K562 (cell line): Measurements from ENCODE around the gene ICA1L. TPM values are rescaled to one million over a fixed set of nuclear protein-coding genes. Genes with fewer than 3 reads are reported as not detected.

ENCODE experiments used
- CBX5 ChIP-seq: IDR thresholded peaks from 2 replicates; pipeline ENCODE4 v1.6.1; 2014; ENCODE audit warnings: low read depth, borderline replicate concordance
- CHD2 ChIP-seq: IDR thresholded peaks from 2 replicates; pipeline ENCODE4 v1.6.1; 2011; ENCODE audit warnings: low read depth, low read length
- DPF2 ChIP-seq: fragments of 450-650 bp; IDR thresholded peaks from 2 replicates; pipeline ENCODE4 v1.6.1; 2016
- EGR1 ChIP-seq: fragments of 450-650 bp; conservative IDR thresholded peaks from 2 replicates; pipeline ENCODE4 v1.6.1; 2017; ENCODE audit warnings: mild to moderate bottlenecking
- ETS2 ChIP-seq: IDR thresholded peaks from 2 replicates; pipeline ENCODE4 v1.6.1; 2016; ENCODE audit warnings: borderline replicate concordance, missing genetic modification characterization, mild to moderate bottlenecking, moderate library complexity, missing compliant biosample characterization; ENCODE audit not compliant: poor library complexity, severe bottlenecking
- HCFC1 ChIP-seq: IDR thresholded peaks from 2 replicates; pipeline ENCODE4 v1.6.1; 2012; ENCODE audit warnings: low read depth, low read length, improper control_type of control experiment
- HDAC8 ChIP-seq: fragments of 450-650 bp; IDR thresholded peaks from 2 replicates; pipeline ENCODE4 v1.6.1; 2016; ENCODE audit warnings: mild to moderate bottlenecking, missing genetic modification characterization, moderate library complexity, missing compliant biosample characterization
- HNRNPH1 ChIP-seq: fragments of 200-400 bp; formaldehyde crosslinking; optimal IDR thresholded peaks from 2 replicates; pipeline ENCODE3; 2017; ENCODE audit warnings: low read depth, mild to moderate bottlenecking, low read length, moderate library complexity
- L3MBTL2 ChIP-seq: fragments of 450-650 bp; IDR thresholded peaks from 2 replicates; pipeline ENCODE4 v1.6.1; 2016; ENCODE audit warnings: mild to moderate bottlenecking, moderate library complexity
- MED1 ChIP-seq: sonication (generic); formaldehyde crosslinking; IDR thresholded peaks from 2 replicates; pipeline ENCODE4 v1.8.1; 2023; ENCODE audit warnings: missing genetic modification reagents, borderline replicate concordance
- MTA3 ChIP-seq: fragments of 450-650 bp; formaldehyde crosslinking; IDR thresholded peaks from 2 replicates; pipeline ENCODE4 v1.6.1; 2017; ENCODE audit warnings: mild to moderate bottlenecking, borderline replicate concordance
- NEUROD1 ChIP-seq: fragments of 150-350 bp; IDR thresholded peaks from 2 replicates; pipeline ENCODE4 v1.6.1; 2014; ENCODE audit warnings: borderline replicate concordance, low read length, low read depth; ENCODE audit not compliant: partially characterized antibody
- PML ChIP-seq: IDR thresholded peaks from 2 replicates; pipeline ENCODE4 v1.6.1; 2012; ENCODE audit warnings: low read length, inconsistent platforms
- RCOR1 ChIP-seq, 2 experiments: IDR thresholded peaks; 2 replicates each; pipeline ENCODE4 v1.6.1; 2012; ENCODE audit warnings: low read depth in 2 of 2, low read length in 2 of 2, borderline replicate concordance in 1 of 2, improper control_type of control experiment in 1 of 2
- SRF ChIP-seq, 2 experiments: fragments of 250-450, 450-650 bp in 1 of 2; sonication (Bioruptor Pico) in 1 of 2; sonication (generic) in 1 of 2; formaldehyde crosslinking; IDR thresholded peaks; 2 replicates each; pipeline versions ENCODE4 v1.5.0 to v1.5.1; 2020 to 2022; ENCODE audit warnings: mild to moderate bottlenecking in 1 of 2, missing genetic modification reagents in 1 of 2
- ZBTB2 ChIP-seq: fragments of 450-650 bp; IDR thresholded peaks from 2 replicates; pipeline ENCODE4 v1.6.1; 2016; ENCODE audit warnings: antibody characterized with exemption
- ZBTB26 ChIP-seq: fragments of 450-650 bp; formaldehyde crosslinking; IDR thresholded peaks from 2 replicates; pipeline ENCODE4 v1.4.0; 2022; ENCODE audit warnings: missing genetic modification characterization
- ZFPM2 ChIP-seq: fragments of 250-450 bp; sonication (Bioruptor Pico); IDR thresholded peaks from 2 replicates; pipeline ENCODE4 v1.5.1; 2022; ENCODE audit warnings: mild to moderate bottlenecking
- ZMIZ1 ChIP-seq, 2 experiments: fragments of 150-350 bp in 1 of 2; IDR thresholded peaks; 2 replicates each; pipeline ENCODE4 v1.6.1; 2012 to 2016; ENCODE audit warnings: low read depth in 2 of 2, low read length in 2 of 2, mild to moderate bottlenecking in 1 of 2, moderate library complexity in 1 of 2
- ZNF217 ChIP-seq: sonication (generic); formaldehyde crosslinking; IDR thresholded peaks from 2 replicates; pipeline ENCODE4 v1.8.0; 2022; ENCODE audit warnings: mild to moderate bottlenecking, missing genetic modification reagents
- ZNF436 ChIP-seq: fragments of 250-450, 450-650 bp; sonication (Bioruptor Pico); formaldehyde crosslinking; IDR thresholded peaks from 2 replicates; pipeline ENCODE4 v1.7.0; 2020; ENCODE audit warnings: mild to moderate bottlenecking
- polyA plus RNA-seq, 8 experiments: library from polyadenylated mRNA; depleted of rRNA in 4 of 8; stranded (reverse) in 5 of 8; unstranded in 3 of 8; fragments of >200 nt; fragmentation: Nextera tagmentation in 2 of 8; fragmentation: Illumina TruSeq in 1 of 8; extraction: Ambion mirVana in 2 of 8; extraction: Trizol in 1 of 8; gene quantifications; 2 replicates each; pipeline versions ENCODE4 v1.2.1 to v1.2.3, GENCODE V29; 2011 to 2014; ENCODE audit warnings: inconsistent platforms in 1 of 8, missing spikeins in 1 of 8
- total RNA-seq, 7 experiments: library from RNA; depleted of rRNA in 6 of 7; stranded (reverse); fragments of >200 nt in 6 of 7; fragmentation: Illumina TruSeq in 2 of 7; extraction: Trizol in 2 of 7; gene quantifications; 2 replicates each; pipeline versions ENCODE4 v1.2.1 to v1.2.3, GENCODE V29; 2011 to 2021; ENCODE audit warnings: low replicate concordance in 1 of 7

The ICA1L gene
- total and polyA plus RNA-seq, 9 of the 15 experiments (the other 6 are each of a cell fraction or from before 2014, with no cell fraction given): 0.57 to 1.7 (median 1.1) TPM

- TF ChIP-seq CHD2 (peak; percentile 54; the same call in 1 of the 2 replicates), HDAC8 (no peak), ZBTB2 (peak; percentile 65; the same call in 1 of the 2 replicates), DPF2 (peak; percentile 25; the same call in 1 of the 2 replicates), PML (0 out of 2 replicates have a peak, but pooled peaks have one; percentile 18), ZNF217 (CRISPR knock-in tag) (no peak), L3MBTL2 (peak; percentile 90), HNRNPH1 (no peak), CBX5 (no peak), MTA3 (peak; percentile 95), ZFPM2 (CRISPR knock-in tag) (no peak), RCOR1 (IDR thresholded peaks at IDR 0.05; ENCODE audit: borderline replicate concordance in 1 of 2, low read depth in 2 of 2, low read length in 2 of 2) (no peak), ZMIZ1 (IDR thresholded peaks at IDR 0.05; ENCODE audit: low read depth in 2 of 2, low read length in 2 of 2) (peak in 1 of 2 experiments; percentile 88; a peak in 2 of 4 replicates), ZNF436 (CRISPR knock-in tag) (no peak), NEUROD1 (peak; percentile 29), ETS2 (tag) (no peak), SRF (CRISPR knock-in tag; IDR thresholded peaks at IDR 0.05) (no peak), HCFC1 (peak; percentile 78), MED1 (CRISPR knock-in tag) (no peak), ZBTB26 (CRISPR knock-in tag) (no peak), EGR1 (no peak)
These were observed 40.2 kb upstream of the ICA1L start, which contains the start of the genes CARF and WDR12 (continued) for GRCh38 chr2:202911512-202912341.
